ENCODE results near the gene RIMOC1. TPM values are rescaled to one million over a fixed set of nuclear protein-coding genes. Genes with fewer than 3 reads are reported as not detected.

The RIMOC1 gene
- total and polyA plus RNA-seq, 2 of the 8 experiments (the other 6 are each of a cell fraction or from before 2014, with no cell fraction given), result 20.6 to 35.1 TPM

GRCh38 chr5:41875121-41875520 lies 29.0 kb upstream of the RIMOC1 start:
- no peak overlapping the region for H3K4me2 ChIP-seq (ENCODE audit: insufficient read depth in 1 of 2, low read depth in 2 of 2, low read length in 2 of 2)
- ChIA-PET POLR2A (ENCODE audit: partially characterized antibody) (no interaction called here), CTCF (ENCODE audit: partially characterized antibody) (interaction anchor here (1.4 kb wide), 1 partner anchor 19 kb away, joined by 4 read pairs; no protein-coding TSS in a partner anchor)
- no peaks in the 10 kb centered on the region for H3K36me3 ChIP-seq (ENCODE audit: control insufficient read depth in 2 of 4, insufficient read depth in 4 of 4, low read length in 3 of 4)
- H3K9me3 ChIP-seq (ENCODE audit: insufficient read depth in 2 of 2, low read depth in 1 of 2, low read length in 1 of 2), result no peaks in the 10 kb centered on the region
- no peak overlapping the region for H4K91ac ChIP-seq (replicated peaks; ENCODE audit: insufficient read length, low read length)
- no peak overlapping the region for H2AFZ ChIP-seq (ENCODE audit: low read length)
- no peak overlapping the region for H3K23ac ChIP-seq (ENCODE audit: insufficient read length)
- H3K4ac ChIP-seq (replicated peaks; ENCODE audit: insufficient read length, low read depth, low read length), result no peak overlapping the region
- H3K27me3 ChIP-seq (replicated peaks in 1 of 4; ENCODE audit: control insufficient read depth in 3 of 4, extremely low read depth in 1 of 4, insufficient read depth in 3 of 4, low read length in 3 of 4), result peaks cover 0 to 9% (median 2%) of the 10 kb centered on the region in 4 experiments; a peak in 3 of 7 replicates
- H4K20me1 ChIP-seq (replicated peaks in 1 of 2; ENCODE audit: control insufficient read depth in 1 of 2, insufficient read depth in 2 of 2, low read length in 2 of 2), result no peaks in the 10 kb centered on the region
- H3K27ac ChIP-seq (ENCODE audit: low read depth, low read length), result no peak overlapping the region
- no peak overlapping the region for H2BK120ac ChIP-seq (replicated peaks; ENCODE audit: low read depth, low read length)
- no peak overlapping the region for H3K4me3 ChIP-seq (ENCODE audit: extremely low read depth in 1 of 4, insufficient read depth in 2 of 4, low read depth in 3 of 4, low read length in 4 of 4)
- FAIRE-seq, result no peak
- H3K79me2 ChIP-seq (ENCODE audit: control insufficient read depth in 1 of 2, insufficient read depth in 2 of 2, low read length in 2 of 2), result no peaks in the 10 kb centered on the region
- no peak overlapping the region for H3K18ac ChIP-seq (ENCODE audit: extremely low read depth, low read length)
- H4K5ac ChIP-seq (ENCODE audit: insufficient read length, low read depth, low read length), result no peak overlapping the region
- no peak for DNase-seq (ENCODE audit: low read depth in 1 of 2, low spot score in 2 of 2)
- no peak overlapping the region for H2BK5ac ChIP-seq (ENCODE audit: low read depth, low read length)
- no peak overlapping the region for H3K14ac ChIP-seq (ENCODE audit: insufficient read length)
- no peak overlapping the region for H2BK15ac ChIP-seq (ENCODE audit: low read length)
- H4K8ac ChIP-seq (ENCODE audit: extremely low read depth, insufficient read depth, low read length), result no peak overlapping the region
- H3K79me1 ChIP-seq (ENCODE audit: low read depth, low read length), result no peaks in the 10 kb centered on the region
- H3K23me2 ChIP-seq (ENCODE audit: low read depth, low read length), result peaks cover 5% of the 10 kb centered on the region; the same call in 1 of the 2 replicates
- H3K56ac ChIP-seq (replicated peaks; ENCODE audit: insufficient read length, low read depth, low read length), result no peak overlapping the region
- H2BK12ac ChIP-seq (ENCODE audit: low read depth, low read length), result no peak overlapping the region
- H2BK20ac ChIP-seq (ENCODE audit: low read length), result no peak overlapping the region
- H2AK5ac ChIP-seq (ENCODE audit: low read depth, low read length), result no peak overlapping the region
- H3K4me1 ChIP-seq (replicated peaks in 1 of 4; ENCODE audit: control insufficient read depth in 3 of 4, insufficient read depth in 4 of 4, low read length in 3 of 4), result peaks cover 0 to 6% (median 1%) of the 10 kb centered on the region in 4 experiments; a peak in 3 of 7 replicates
- no peak overlapping the region for H3K9ac ChIP-seq (replicated peaks in 1 of 4; ENCODE audit: extremely low read depth in 1 of 4, low read depth in 3 of 4, low read length in 3 of 4)
- TF ChIP-seq POLR2AphosphoS5 (IDR thresholded peaks at IDR 0.05; ENCODE audit: low read depth, low read length), result no peak
- TF ChIP-seq POU5F1 (IDR thresholded peaks at IDR 0.05; ENCODE audit: low read depth, low read length), result no peak
- TF ChIP-seq KDM1A (IDR thresholded peaks at IDR 0.05; ENCODE audit: borderline replicate concordance, low read length), result no peak
- TF ChIP-seq BACH1 (IDR thresholded peaks at IDR 0.05; ENCODE audit: low read length), result no peak
- TF ChIP-seq FOSL1 (IDR thresholded peaks at IDR 0.05; ENCODE audit: insufficient read depth, low read depth, low read length), result no peak
- no peak for TF ChIP-seq ATF2 (IDR thresholded peaks at IDR 0.05; ENCODE audit: low read length)
- no peak for TF ChIP-seq EGR1 (IDR thresholded peaks at IDR 0.05; ENCODE audit: borderline replicate concordance, low read depth, low read length)
- TF ChIP-seq SIN3A (conservative IDR thresholded peaks at IDR 0.05 in 1 of 2, IDR thresholded peaks at IDR 0.05 in 1 of 2; ENCODE audit: low read depth in 1 of 2, low read length in 2 of 2), result no peak
- TF ChIP-seq SP1 (IDR thresholded peaks at IDR 0.05; ENCODE audit: low read depth, low read length), result no peak
- TF ChIP-seq, protein P1, sequence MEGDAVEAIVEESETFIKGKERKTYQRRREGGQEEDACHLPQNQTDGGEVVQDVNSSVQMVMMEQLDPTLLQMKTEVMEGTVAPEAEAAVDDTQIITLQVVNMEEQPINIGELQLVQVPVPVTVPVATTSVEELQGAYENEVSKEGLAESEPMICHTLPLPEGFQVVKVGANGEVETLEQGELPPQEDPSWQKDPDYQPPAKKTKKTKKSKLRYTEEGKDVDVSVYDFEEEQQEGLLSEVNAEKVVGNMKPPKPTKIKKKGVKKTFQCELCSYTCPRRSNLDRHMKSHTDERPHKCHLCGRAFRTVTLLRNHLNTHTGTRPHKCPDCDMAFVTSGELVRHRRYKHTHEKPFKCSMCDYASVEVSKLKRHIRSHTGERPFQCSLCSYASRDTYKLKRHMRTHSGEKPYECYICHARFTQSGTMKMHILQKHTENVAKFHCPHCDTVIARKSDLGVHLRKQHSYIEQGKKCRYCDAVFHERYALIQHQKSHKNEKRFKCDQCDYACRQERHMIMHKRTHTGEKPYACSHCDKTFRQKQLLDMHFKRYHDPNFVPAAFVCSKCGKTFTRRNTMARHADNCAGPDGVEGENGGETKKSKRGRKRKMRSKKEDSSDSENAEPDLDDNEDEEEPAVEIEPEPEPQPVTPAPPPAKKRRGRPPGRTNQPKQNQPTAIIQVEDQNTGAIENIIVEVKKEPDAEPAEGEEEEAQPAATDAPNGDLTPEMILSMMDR (IDR thresholded peaks at IDR 0.05; ENCODE audit: control extremely low read depth in 1 of 3, insufficient read depth in 1 of 3, low read depth in 1 of 3, low read length in 3 of 3), result no peak
- no peak for TF ChIP-seq MAX (IDR thresholded peaks at IDR 0.05)

Data from H1 (cell line).